Hematopoietic multipotent progenitor cell treated with erythropoietin and hydrocortisone succinate and interleukin-3 and kit ligand, for 15 days (in vitro differentiated cells): ENCODE data around the gene KCNMB2.
"Not testable (repeated sequence)": the region's sequence is repeated elsewhere in the genome, so short reads cannot be mapped to it uniquely, and the experiment has no call there.

Experiments used
- DNase-seq: peaks from one replicate; pipeline ENCODE4 v3.0.0-alpha.2; 2015; ENCODE audit warnings: low spot score

Gene KCNMB2

GRCh38 chr3:178536211-178537079, at the start of gene KCNMB2:
Gene KCNMB2 (plus strand): TSS chr3:178536436.
- DNase-seq = no peak

- DNase-seq = no peak
Measured at GRCh38 chr3:178486903-178487302, 49.3 kb upstream of the KCNMB2 start.

GRCh38 chr3:178487752-178488151, 48.5 kb upstream of the KCNMB2 start:
- no peak for DNase-seq

- no peak for DNase-seq
Measured at GRCh38 chr3:178491751-178492150, 44.5 kb upstream of the KCNMB2 start.

- no peak for DNase-seq
Measured at GRCh38 chr3:178492491-178492890, 43.7 kb upstream of the KCNMB2 start.

GRCh38 chr3:178494386-178494785, 41.9 kb upstream of the KCNMB2 start:
- no peak for DNase-seq

GRCh38 chr3:178496911-178497310, 39.3 kb upstream of the KCNMB2 start:
- no peak for DNase-seq

- DNase-seq = no peak
Measured at GRCh38 chr3:178498871-178499270, 37.4 kb upstream of the KCNMB2 start.

- DNase-seq = no peak
Measured at GRCh38 chr3:178500631-178501030, 35.6 kb upstream of the KCNMB2 start.

GRCh38 chr3:178504128-178504527, 32.1 kb upstream of the KCNMB2 start:
- DNase-seq = no peak

GRCh38 chr3:178505832-178506231, 30.4 kb upstream of the KCNMB2 start:
- no peak for DNase-seq

GRCh38 chr3:178507507-178508442, 28.5 kb upstream of the KCNMB2 start:
- DNase-seq = no peak

GRCh38 chr3:178508443-178508825, 27.8 kb upstream of the KCNMB2 start:
- DNase-seq = no peak

- DNase-seq = no peak
Measured at GRCh38 chr3:178510496-178510895, 25.7 kb upstream of the KCNMB2 start.

GRCh38 chr3:178512647-178513046, 23.6 kb upstream of the KCNMB2 start:
- no peak for DNase-seq

- no peak for DNase-seq
Measured at GRCh38 chr3:178513546-178514380, 22.5 kb upstream of the KCNMB2 start.

GRCh38 chr3:178514401-178514800, 21.8 kb upstream of the KCNMB2 start:
- no peak for DNase-seq

- not testable (repeated sequence) for DNase-seq
Measured at GRCh38 chr3:178515076-178515744, 21.0 kb upstream of the KCNMB2 start.

- no peak for DNase-seq
Measured at GRCh38 chr3:178517665-178518334, 18.4 kb upstream of the KCNMB2 start.

GRCh38 chr3:178518660-178519396, 17.4 kb upstream of the KCNMB2 start:
- DNase-seq = no peak
